ENCODE data around the gene GMPPA. TPM values are rescaled to one million over a fixed set of nuclear protein-coding genes. Genes with fewer than 3 reads are reported as not detected.

GMPPA gene
- total RNA-seq, 1 donor from 2014 or later: 35.8 TPM

DNA sequence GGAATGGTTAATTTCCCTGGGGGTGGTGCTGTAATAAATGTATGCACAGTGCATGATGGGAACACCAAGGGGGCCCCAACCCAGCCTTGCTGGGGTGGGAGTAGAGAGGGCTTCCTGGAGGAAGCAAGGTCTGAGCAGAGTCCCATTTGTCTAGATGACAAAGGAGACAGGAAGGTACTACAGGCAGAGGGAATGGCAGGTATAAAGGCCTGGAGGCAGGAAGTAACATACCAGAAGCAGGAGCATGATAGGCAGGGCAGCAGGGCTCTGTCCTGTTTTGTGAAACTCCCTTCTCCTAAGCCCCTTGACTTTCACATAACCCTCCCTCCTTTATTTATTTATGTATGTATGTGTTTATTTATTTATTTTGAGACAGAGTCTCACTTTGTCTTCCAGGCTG lies 3.9 kb downstream of the GMPPA start:
- Mint-ChIP-seq H3K4me3 (ENCODE audit: low read depth) (no peak overlapping the region), H3K27ac (no peak overlapping the region), H3K36me3 (ENCODE audit: insufficient read depth) (peaks cover 4% of the 10 kb centered on the region), H3K27me3 (peaks cover 7% of the 10 kb centered on the region), H3K4me1 (ENCODE audit: low read depth) (peaks cover 16% of the 10 kb centered on the region), H3K9me3 (ENCODE audit: low read depth) (no peaks in the 10 kb centered on the region)
- TF ChIP-seq, protein P1, sequence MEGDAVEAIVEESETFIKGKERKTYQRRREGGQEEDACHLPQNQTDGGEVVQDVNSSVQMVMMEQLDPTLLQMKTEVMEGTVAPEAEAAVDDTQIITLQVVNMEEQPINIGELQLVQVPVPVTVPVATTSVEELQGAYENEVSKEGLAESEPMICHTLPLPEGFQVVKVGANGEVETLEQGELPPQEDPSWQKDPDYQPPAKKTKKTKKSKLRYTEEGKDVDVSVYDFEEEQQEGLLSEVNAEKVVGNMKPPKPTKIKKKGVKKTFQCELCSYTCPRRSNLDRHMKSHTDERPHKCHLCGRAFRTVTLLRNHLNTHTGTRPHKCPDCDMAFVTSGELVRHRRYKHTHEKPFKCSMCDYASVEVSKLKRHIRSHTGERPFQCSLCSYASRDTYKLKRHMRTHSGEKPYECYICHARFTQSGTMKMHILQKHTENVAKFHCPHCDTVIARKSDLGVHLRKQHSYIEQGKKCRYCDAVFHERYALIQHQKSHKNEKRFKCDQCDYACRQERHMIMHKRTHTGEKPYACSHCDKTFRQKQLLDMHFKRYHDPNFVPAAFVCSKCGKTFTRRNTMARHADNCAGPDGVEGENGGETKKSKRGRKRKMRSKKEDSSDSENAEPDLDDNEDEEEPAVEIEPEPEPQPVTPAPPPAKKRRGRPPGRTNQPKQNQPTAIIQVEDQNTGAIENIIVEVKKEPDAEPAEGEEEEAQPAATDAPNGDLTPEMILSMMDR (IDR thresholded peaks at IDR 0.05; ENCODE audit: unreplicated experiment): no peak
- DNase-seq (ENCODE audit: low spot score, unreplicated experiment): no peak

GRCh38 chr2:219505585-219505984 lies 6.9 kb downstream of the GMPPA start:
- peaks cover 6% of the 10 kb centered on the region for H3K27me3 Mint-ChIP-seq
- no peaks in the 10 kb centered on the region for H3K9me3 Mint-ChIP-seq (ENCODE audit: low read depth)
- no peak for DNase-seq (ENCODE audit: low spot score, unreplicated experiment)
- peaks cover 4% of the 10 kb centered on the region for H3K36me3 Mint-ChIP-seq (ENCODE audit: insufficient read depth)
- peaks cover 10% of the 10 kb centered on the region for H3K4me1 Mint-ChIP-seq (ENCODE audit: low read depth)
- no peak overlapping the region for H3K27ac Mint-ChIP-seq
- H3K4me3 Mint-ChIP-seq (ENCODE audit: low read depth): no peak overlapping the region
- TF ChIP-seq, protein P1 (IDR thresholded peaks at IDR 0.05; ENCODE audit: unreplicated experiment): no peak

DNA sequence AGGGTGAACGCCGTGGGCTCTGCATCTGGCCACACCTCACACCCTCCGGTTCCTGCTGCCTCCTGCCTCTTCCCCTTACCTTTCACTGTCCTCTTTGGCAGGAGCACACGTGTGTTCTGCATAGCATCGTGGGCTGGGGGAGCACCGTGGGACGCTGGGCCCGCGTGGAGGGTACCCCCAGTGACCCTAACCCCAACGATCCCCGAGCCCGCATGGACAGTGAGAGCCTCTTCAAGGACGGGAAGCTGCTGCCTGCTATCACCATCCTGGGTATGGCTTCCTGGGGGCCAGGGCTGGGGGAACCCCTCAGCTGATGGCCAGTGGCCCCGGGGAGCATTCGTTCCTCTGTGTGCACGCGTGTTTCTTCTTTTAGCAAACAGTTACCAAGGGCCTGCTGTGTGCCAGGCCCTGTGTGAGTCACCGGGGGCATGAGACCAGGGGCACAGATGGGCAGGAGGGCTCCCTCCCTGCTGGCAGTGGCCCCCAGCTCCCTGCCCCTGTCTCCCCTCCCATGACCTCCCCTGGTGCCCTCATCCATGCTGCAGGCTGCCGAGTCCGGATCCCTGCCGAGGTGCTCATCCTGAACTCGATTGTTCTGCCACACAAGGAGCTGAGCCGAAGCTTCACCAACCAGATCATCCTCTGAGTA lies 7.6 kb downstream of the GMPPA start:
- no peak for DNase-seq (ENCODE audit: low spot score, unreplicated experiment)
- H3K27me3 Mint-ChIP-seq: peaks cover 6% of the 10 kb centered on the region
- H3K4me1 Mint-ChIP-seq (ENCODE audit: low read depth): peaks cover 11% of the 10 kb centered on the region
- no peak overlapping the region for H3K27ac Mint-ChIP-seq
- no peaks in the 10 kb centered on the region for H3K9me3 Mint-ChIP-seq (ENCODE audit: low read depth)
- TF ChIP-seq, protein P1 (IDR thresholded peaks at IDR 0.05; ENCODE audit: unreplicated experiment): no peak
- H3K36me3 Mint-ChIP-seq (ENCODE audit: insufficient read depth): peaks cover 4% of the 10 kb centered on the region
- H3K4me3 Mint-ChIP-seq (ENCODE audit: low read depth): no peak overlapping the region

DNA sequence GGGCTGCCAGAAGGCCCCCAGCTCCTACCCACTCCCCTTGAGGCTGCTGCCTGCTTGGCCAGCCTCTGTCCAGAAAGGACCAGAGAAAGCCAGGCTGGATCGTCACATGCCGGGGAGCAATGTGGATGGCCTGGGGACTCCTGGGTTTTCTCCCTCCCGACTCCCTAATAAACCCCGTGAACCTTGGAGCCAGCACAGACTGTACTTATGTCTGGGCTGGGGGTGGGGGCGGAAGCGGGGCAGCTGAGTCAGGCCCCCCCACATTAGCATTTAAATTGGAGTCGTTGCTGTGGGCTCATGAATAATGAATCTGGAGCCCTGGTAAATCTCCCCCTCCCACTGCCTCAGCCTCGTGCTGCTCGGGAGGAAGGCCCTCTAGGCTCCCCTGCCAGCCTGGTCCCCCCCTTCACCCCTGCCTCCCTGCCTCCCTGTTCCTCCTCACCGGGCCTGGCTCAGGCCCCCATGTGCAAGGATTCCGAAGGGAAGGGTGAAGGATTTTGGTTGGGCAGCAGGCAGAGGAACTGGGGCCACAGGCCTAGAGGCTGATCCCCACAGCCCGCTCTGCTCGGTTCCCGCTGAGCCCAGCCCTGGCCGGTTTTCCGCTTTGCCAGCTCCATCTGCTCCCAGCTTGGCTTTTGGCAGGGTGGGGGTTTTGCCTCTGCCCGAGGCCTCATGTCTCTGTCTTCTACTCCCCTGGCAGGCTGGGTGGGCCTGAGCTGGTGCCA lies 8.3 kb downstream of the GMPPA start:
- no peak overlapping the region for H3K4me3 Mint-ChIP-seq (ENCODE audit: low read depth)
- peaks cover 6% of the 10 kb centered on the region for H3K27me3 Mint-ChIP-seq
- peaks cover 4% of the 10 kb centered on the region for H3K36me3 Mint-ChIP-seq (ENCODE audit: insufficient read depth)
- TF ChIP-seq, protein P1 (IDR thresholded peaks at IDR 0.05; ENCODE audit: unreplicated experiment): no peak
- no peaks in the 10 kb centered on the region for H3K9me3 Mint-ChIP-seq (ENCODE audit: low read depth)
- H3K27ac Mint-ChIP-seq: no peak overlapping the region
- peaks cover 14% of the 10 kb centered on the region for H3K4me1 Mint-ChIP-seq (ENCODE audit: low read depth)
- DNase-seq (ENCODE audit: low spot score, unreplicated experiment): no peak

DNA sequence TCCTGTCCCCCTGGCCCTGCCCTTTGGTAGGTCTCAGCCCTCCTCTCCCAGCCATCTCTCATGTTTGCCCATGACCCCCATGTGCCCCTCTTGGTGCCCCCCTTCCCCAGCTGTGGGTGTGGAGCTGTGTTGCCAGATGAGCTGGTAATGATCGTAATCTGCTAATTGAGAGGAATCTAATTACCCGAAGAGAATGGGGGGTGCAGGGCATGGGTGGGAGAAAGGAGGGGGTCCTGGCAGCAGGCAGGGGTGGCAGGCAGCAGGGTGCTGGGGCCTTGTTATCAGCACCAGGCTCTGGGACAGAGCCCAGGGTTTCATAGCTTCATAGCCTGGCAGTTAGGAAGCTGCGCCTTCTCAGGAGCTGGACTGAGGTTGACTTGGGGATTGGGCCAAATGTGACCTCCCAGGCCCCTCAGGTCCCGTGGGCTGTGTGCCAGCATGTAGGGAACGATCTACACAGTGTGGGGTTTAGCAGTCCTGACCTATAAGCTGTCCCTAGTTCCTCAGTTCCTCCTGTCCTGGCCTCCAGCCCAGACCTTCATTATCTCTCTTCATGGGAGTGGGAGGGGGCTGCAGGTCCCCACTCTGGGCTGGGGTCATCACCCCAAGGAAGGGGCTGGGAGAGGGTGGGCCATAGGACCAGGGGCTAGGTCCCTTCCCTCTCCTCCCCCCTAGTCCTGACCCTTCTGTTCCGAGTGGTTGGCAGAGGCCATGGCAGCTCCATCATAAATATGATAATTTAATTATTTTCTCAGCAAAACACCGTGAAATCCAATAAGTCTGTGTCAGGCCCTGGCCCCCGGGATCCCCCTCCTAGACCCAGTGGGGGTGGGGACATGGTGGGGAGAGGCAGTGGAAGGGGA lies 9.1 kb downstream of the GMPPA start:
- Mint-ChIP-seq H3K4me1 (ENCODE audit: low read depth) (peaks cover 19% of the 10 kb centered on the region), H3K9me3 (ENCODE audit: low read depth) (no peaks in the 10 kb centered on the region), H3K36me3 (ENCODE audit: insufficient read depth) (peaks cover 4% of the 10 kb centered on the region), H3K27me3 (peaks cover 6% of the 10 kb centered on the region), H3K27ac (no peak overlapping the region), H3K4me3 (ENCODE audit: low read depth) (no peak overlapping the region)
- TF ChIP-seq, protein P1 (IDR thresholded peaks at IDR 0.05; ENCODE audit: unreplicated experiment): no peak
- no peak for DNase-seq (ENCODE audit: low spot score, unreplicated experiment)

Data from progenitor cell of endocrine pancreas (in vitro differentiated cells).